ENCODE results near the gene PSMB2.

DNA sequence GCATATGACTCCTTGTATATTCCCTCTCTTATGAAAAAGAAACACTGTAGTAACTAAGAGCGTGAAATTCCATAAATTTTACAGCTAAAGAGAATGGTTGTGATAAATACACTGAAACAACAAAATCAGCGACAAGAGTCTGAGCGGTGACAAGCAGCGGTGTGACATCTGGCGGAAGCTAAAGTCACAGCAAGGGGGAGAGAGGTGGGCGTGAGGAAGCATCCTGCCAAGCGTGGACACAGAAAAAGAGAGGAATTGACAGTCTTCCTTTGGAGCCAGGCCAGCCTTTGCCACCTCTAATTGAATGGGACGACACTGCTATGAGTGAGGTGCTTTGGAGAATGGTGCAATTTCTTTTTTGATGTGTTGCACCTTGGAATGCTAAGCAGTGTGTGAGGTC is 25.9 kb downstream of the PSMB2 start:
- TF ChIP-seq, protein P1, sequence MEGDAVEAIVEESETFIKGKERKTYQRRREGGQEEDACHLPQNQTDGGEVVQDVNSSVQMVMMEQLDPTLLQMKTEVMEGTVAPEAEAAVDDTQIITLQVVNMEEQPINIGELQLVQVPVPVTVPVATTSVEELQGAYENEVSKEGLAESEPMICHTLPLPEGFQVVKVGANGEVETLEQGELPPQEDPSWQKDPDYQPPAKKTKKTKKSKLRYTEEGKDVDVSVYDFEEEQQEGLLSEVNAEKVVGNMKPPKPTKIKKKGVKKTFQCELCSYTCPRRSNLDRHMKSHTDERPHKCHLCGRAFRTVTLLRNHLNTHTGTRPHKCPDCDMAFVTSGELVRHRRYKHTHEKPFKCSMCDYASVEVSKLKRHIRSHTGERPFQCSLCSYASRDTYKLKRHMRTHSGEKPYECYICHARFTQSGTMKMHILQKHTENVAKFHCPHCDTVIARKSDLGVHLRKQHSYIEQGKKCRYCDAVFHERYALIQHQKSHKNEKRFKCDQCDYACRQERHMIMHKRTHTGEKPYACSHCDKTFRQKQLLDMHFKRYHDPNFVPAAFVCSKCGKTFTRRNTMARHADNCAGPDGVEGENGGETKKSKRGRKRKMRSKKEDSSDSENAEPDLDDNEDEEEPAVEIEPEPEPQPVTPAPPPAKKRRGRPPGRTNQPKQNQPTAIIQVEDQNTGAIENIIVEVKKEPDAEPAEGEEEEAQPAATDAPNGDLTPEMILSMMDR (IDR thresholded peaks at IDR 0.05; ENCODE audit: borderline replicate concordance, extremely low read depth, low read length, poor library complexity, severe bottlenecking): no peak
- no peak for TF ChIP-seq EZH2 (IDR thresholded peaks at IDR 0.05; ENCODE audit: borderline replicate concordance, low read depth, low read length, severe bottlenecking)
